Activated CD8-positive, alpha-beta memory T cell treated with anti-CD3 and anti-CD28 coated beads, Interleukin-2, amount 50 U/mL, for 24 hours (primary cell): ENCODE data around the gene EPSTI1.
"Not testable (repeated sequence)": the region's sequence is repeated elsewhere in the genome, so short reads cannot be mapped to it uniquely, and the experiment has no call there.

Experiments used
- DNase-seq: peaks from one replicate; pipeline ENCODE4 v3.0.0-alpha.2; 2020; ENCODE audit errors: extremely low read depth

EPSTI1 gene

DNA sequence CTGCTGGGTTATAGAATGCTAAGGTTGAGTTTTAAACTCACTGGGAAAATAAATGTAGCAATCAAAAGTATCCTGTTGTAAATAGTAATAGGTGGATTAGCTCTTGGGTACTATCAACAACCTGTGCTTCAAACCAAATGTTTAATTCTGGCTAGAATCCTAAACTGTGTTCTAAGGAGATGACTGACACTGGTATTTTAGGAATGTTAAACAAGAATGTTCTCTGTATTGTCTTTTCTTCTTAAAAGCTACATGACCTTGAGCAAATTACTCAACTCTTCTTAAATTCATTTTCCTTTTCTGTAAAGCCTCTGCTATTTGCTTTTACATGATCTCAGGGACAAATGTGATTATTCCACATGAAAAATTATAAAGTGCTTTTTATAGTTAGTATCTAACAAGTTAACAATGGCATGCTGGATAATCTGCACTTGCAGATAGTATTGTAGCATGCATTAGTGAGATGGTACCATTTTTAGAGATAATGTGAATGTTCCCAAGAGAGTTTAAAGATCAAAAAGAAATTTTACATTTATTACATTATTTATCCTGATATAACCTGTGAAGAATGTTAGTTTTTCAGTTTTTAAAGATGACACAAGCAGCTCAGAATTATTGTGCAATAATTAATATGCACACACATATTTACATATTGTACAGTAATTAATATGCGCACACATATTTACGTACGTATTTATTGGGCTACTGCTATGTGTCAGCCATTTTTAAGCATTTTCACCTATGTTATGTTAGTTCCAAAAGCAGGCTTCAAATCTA lies 13.6 kb upstream of the EPSTI1 start:
- no peak for DNase-seq

DNA sequence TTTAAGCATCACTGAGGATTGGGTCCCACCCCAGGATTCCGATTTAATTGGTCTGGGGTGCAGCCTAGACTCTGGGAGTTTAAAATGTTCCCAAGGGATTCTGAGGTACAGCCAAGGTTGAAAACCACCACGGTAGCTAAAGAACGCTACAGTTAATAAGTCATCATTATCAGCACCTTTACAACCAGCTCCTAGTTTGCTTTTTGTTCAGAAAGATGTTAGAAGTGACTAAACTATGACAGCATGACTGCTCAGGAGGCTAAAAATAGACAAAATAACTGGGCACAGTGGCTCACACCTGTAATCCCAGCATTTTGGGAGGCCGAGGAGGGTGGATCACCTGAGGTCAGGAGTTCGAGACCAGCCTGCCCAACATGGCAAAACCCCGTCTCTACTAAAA lies 11.7 kb upstream of the EPSTI1 start:
- DNase-seq: no peak

DNA sequence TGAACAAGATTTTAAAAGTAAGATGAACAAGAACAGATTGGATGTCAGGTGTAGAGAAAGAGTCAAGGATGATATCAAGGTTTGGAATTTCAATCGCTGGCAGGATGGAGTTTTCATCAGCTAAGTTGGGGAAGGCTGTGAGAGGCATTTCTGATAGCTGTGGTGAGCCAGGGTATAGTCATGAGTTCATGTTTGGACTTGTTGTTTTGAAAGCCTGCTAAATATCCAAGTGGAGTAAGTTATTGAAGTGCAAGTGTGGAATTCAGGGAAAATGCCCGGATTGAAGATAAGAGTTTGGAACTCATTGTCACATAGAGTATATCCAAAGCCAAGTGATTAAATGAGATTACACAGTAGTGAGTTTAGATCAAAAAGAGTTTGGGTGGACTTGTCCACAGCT lies 11.0 kb upstream of the EPSTI1 start:
- no peak for DNase-seq

DNA sequence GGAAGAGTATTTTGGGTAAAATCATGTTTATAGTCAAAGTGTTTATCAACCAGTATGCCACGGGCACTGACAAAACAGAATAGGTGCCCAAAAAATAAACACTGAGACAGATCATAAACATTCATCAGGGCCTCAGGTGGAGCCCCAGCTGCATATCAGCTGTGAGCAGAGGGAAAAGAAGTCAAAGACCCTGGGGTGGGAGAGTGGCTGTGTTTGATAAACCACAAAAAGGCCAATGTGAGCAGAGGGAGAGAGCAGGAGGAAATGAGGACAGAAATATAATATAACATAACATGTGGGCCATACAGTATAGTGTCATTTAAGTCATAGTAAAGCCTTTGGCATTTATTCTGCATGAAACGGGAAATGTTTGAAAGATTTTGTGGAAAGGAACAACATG lies 10.0 kb upstream of the EPSTI1 start:
- no peak for DNase-seq

DNA sequence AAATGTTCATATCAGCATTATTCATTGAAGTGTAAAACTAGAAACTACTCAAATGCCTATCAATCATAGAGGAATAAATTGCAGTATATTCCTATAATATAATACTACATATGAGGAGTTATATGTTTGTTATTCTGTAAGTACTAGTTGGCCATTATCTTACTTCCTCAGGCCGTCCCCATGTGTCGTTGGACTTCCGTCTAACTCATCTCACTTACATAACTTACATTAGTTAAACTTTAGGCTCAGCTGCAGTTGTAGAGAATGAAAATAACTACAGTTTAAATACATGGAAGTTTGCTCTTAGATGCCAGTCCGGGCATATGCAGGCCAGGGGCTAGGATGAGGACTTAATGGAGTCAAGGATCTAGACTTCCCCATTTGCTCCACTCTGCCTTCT lies 8.6 kb upstream of the EPSTI1 start:
- no peak for DNase-seq

DNA sequence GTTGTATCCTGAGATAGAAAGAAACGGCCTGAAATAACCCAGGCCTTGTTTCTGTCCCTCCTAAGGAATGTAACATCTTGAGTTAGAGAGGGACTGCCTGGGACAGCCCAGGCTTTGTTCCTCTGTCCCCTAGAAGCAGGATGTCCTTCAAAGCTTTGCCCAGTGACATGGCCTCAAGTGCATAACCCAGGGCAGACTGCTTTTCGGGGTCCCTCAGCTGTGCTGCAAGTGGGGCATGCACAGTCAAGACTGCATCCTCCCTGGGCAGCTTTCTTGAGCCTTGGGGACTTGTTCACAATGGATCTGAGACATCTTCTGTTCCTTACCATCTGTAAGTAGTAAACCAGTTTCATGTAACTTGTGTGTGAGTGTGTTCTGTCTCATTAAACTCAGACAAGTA lies 7.5 kb upstream of the EPSTI1 start:
- DNase-seq: no peak

DNA sequence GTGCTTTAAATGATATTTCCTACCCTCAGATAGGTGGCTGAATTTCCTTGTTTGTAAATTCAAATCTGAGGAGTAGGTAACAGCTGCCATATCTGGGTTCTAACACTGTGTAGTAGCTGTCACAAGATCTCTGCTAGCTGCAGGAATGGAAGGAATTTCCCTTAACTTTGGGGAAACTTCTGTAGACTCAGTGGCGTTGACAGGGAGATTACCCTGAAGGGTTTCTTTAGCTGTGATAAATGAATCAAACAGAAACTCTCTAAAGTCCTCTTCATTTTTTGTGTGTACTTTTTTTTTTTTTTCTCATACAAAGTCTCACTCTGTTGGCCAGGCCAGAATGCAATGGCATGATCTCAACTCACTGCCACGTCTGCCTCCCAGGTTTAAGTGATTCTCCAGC lies 5.3 kb upstream of the EPSTI1 start:
- DNase-seq: no peak

DNA sequence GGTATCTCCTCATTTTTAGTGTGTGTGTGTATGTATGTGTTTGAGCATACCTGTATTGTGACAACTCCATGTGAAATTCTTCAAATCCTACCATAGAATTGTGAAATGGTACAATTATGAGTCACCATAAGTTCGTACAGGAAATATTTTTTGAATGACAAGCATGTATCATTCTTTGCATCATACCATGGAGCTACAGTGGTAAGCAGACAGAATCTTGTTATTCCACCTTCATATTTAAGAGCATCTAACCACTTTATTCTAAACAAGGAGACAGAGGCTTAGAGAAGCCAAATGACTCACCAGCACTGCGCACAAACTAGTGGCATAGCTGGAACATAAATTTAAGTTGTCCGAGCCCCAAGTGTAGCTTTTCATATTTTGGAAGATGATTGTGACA lies 4.5 kb upstream of the EPSTI1 start:
- no peak for DNase-seq

DNA sequence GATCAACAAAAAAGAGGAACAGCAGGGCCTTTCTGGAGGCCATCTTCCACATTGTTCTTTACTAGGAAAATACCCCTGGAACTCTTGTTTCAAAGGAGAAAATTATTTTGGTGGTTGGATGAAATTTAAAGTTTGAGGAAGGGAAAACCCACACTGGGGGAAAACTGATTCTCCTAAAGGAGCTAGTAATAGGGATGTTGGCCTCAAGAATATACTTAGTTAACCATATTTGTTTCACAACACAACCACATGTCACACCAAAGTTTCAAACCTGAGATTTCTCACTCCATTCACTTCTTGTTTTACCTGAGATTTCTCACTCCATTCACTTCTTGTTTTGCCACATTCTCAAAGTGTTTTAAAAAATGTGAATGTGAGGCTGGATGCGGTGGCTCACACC lies 2.8 kb upstream of the EPSTI1 start:
- DNase-seq: no peak

DNA sequence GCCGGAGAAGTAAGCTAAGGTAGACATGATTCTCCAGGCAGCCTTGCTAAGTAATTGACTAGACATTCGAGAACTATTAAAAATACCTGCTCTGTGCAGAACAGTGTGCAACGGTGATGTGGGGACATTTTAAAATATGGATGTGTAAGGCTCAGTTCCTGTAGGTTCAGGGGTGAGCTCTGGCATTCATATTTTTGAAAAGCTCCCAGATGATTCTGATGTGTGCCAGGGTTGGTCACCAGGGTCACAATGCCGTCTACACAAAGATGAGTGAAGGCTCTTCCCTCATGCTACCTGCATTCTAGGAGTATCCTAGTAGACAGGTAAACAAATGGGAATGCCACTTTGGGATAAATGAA lies 702 bp upstream of the EPSTI1 start:
- no peak for DNase-seq

DNA sequence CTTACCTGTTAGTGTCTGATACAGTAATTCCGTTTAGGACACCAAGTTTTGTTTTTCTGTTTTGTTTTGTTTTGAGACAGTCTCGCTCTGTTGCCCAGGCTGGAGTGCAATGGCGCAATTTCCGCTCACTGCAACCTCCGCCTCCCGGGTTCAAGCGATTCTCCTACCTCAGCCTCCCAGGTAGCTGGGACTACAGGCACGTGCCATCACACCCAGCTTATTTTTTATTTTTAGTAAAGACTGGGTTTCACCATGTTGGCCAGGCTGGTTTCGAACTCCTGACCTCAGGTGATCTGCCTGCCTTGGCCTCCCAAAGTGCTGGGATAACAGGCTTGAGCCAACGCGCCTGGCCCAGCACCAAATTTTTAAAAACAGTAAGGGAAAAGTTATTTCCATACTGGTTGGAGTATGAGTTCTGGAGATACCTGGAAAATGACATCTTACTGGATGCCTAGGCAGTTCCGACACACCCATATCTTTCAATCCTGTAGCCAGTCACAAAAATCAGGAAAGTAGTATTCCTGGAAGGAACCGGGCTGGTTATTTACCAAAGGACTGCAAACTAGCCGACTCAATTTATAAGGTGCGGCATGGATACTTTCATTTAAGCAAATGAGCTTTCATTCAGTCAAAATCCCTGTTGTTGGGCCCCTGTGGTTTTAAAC lies 676 bp downstream of the EPSTI1 start:
- not testable (repeated sequence) for DNase-seq

DNA sequence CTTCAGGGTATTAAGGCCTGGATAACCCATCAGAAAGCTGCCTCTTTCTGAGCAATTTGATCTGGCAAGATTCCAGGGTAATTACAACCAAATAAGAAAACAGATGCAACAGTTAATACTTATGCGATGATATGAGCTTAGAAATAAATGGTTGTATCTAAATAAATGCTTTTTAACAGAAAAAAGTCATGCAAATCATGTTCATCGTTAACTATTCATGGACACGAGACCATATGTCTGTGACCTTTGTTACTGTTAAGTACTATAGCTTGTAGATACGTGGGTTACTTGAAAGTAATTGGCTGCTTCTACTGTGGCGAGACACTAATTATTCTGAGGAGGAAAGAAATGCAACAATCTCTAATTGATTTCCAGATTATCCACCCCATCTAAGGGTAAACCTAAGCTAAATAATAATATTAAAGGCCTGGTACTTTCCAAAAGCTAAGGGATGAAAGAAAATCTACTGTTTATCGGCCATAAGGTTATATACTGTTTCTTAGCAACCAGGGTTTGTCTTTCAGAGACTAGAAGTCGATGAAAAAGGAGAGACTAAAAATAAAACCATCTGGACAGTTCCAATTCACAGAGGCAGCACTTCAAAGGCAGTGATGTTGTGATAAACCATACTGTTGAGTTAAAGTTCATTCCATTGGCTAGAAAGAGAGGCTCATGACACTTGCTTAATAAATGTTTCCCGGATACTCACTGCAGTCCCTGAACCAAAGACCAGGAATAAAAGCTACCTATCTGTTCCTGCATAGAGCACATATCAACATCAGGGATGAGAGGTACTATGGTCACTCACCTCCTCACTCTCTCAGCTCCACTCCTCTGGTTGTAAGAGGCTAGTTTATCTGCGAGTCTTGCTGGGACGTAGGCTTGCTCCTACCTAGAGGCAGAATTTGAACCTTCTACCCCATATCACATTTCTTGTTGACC lies 1.5 kb downstream of the EPSTI1 start:
- no peak for DNase-seq

DNA sequence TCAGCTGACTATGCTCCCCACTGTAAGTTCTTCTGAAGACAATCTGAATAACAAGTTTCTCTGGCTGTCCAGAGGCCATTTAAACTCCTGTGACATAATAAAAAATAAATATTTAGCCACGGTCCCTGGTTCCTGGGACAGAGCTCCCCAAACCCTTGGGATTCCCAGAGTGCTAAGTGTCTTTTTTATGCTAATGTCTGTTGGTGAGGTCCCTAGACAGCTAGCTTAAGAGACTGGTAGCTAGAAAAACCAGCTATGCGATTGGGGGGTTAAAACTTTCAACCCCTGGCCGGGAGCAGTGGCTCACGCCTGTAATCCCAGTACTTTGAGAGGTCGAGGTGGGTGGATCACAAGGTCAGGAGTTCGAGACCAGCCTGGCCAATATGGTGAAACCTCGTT lies 5.9 kb downstream of the EPSTI1 start:
- no peak for DNase-seq

DNA sequence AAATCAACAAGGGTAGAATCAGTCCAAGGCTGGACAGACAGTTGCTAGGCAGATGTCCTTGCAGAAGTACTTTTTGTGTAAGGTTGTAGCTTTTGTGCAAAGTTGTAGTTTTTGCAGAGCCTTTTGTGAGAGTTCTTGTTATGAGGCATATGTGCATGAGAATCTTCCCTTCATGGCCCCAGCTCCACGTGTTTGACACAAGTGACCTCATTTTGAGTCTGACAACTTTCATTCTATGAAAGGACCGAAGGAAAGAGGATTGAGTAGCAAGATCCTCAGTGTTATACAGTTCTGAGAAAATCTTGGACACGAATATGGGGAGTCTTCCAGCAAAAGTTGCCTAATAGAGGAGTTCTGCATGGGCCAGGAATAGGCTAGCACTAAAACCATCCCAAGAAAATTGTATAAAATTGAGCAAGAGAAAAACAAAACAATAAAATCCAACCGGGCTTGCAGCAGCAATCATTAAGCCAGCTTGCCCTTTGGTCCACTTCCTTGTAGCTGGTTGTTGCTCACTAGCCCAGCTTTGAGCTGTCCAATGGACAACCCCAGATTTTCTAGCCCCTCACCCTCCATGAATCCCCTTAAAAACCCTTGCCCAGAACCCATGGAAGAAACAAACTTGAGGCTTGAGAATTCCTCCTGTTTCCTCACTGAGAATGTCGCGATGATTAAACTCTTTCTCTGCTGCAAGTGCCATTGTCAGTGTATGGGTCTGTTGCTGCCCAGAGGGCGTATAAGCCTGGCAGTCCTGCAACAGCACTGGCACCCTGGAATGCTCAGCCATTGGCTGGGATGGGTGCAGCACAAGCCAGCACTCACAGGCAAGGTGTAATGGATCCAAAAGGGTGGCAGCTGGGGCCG lies 6.5 kb downstream of the EPSTI1 start:
- no peak for DNase-seq

DNA sequence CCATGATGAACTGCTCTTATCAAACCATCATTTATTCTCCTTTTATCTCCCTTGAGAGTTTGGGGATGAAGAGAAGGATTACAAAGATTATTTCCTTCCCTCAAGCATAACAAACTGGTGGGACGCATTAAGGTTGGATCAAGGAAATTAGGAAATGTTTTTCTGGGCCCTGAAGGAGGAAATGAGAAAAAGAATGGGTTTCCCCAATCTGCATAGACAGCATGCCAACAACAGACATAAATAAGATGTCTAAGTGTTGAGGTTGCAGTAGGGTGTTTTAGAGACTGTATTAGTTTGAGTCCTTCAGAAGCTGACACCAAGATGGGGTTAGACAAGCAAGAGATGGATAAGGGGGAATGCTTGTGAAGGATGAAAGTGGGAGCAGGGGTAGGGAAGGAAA lies 7.3 kb downstream of the EPSTI1 start:
- DNase-seq: no peak

DNA sequence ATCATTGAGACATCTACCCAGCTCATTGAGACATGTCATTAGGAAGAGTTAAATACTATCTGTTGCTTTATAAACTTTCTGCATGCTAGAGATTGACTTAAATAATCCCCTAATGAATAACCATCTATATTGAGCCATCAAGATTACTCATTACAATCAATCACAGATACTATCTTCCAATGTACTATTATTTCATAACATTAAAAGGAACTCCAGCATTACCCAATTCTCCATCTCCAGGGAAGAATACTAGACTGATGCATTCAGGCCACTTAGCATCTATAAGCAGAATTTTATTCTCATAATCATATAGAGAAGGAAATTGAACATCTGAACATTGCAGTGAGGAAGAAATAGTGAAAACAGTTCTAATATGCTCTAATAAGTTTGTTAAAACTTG lies 8.0 kb downstream of the EPSTI1 start:
- no peak for DNase-seq

DNA sequence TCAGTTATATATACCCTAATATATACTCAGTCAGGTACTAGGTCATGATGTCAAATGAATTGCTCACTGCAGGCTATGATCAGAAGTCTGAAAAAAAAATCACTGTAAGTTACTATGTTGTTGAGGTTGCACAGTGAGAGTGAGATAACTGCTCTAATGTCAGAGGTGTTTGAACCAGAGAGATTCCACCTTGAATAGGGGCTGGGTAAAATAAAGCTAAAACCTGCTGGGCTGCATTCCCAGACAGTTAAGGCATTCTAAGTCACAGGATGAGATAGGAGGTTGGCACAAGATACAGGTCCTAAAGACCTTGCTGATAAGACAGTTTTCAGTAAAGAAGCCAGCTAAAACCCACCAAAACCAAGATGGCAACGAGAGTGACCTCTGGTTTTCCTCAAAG lies 10.2 kb downstream of the EPSTI1 start:
- DNase-seq: no peak

DNA sequence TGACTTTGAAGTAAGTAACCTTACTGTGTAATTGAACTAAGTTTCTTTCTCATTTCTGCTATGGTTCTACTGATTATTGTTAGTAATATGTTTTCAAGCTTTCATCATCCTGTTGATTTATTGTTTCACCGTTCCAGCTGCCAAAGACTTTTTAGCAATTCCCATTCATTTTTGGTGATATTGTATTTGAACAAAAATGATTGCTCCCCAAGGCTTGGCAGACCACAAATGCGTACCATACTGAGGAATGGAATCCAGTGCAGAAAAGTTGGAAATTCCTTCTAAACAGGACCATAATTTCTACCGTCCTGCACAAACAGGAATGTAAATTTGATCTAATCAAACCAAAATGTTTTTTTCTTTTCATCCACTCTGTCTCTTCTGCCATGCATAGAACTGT lies 10.7 kb downstream of the EPSTI1 start:
- no peak for DNase-seq

DNA sequence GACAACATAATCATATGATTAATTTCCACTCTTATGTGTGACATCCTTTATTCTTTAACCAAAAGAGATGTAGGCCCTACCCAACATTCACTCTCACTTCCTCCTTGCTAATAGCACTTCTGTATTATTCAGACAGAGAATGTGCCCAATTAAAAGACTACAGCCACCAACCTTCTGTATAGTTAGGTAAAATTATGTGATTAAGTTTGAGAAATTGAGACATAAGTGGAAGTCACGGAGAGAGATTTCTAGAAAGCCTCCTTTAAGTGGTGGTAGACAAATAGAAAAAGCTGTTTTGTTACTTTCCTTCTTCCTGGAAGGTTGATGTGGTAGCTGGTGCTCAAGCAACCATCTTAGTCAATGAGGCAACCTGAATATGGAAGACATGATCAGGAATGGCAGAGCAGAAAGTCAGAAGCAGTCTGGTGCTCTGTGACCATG lies 14.8 kb downstream of the EPSTI1 start:
- no peak for DNase-seq

DNA sequence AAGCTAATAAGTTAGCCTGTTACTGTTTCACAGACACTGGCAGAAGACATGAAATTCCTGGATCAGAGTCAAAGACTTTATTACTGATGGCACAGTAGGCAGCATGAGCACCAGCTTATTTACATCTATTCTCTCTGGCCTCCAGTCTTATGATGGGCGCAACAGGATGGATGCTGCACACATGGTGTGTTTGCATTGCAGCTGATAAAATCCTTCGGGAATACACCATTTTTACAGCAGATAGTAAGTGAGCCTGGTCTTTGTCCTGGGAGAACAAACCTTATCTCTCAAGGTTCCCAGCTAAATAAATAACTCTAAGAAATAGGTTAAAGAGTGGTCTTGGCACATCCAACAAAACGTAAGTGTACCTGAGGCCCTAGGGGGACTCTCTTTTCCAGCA lies 16.0 kb downstream of the EPSTI1 start:
- DNase-seq: no peak

DNA sequence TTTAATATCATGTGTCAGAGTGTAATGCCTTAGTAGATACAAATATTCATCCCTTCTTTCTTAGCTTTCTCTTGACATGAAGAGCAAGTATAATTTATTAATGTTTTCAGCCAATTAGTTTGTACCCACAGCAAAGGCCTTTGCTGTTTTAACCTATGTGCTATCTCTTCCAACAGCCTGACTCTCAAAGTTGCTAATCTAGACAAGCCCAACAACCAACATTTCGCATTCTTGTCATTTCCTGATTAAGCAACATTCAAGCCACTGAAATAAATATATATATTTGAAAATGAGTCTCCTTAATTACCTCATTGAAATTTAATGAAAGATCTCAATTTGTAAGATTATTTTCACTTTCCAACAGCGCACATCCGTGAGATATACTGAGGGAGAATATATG lies 18.5 kb downstream of the EPSTI1 start:
- DNase-seq: no peak
